HuH-7.5 (cell line): ENCODE data around the gene ZDHHC18.
A peak's percentile ranks its signal among the peaks of the same experiment; 100 is the strongest.
"Not testable (repeated sequence)": the region's sequence is repeated elsewhere in the genome, so short reads cannot be mapped to it uniquely, and the experiment has no call there.

ENCODE experiments used
- DNase-seq: peaks from one replicate; pipeline ENCODE4 v3.0.0; 2011; ENCODE audit warnings: low spot score

ZDHHC18 gene

DNA sequence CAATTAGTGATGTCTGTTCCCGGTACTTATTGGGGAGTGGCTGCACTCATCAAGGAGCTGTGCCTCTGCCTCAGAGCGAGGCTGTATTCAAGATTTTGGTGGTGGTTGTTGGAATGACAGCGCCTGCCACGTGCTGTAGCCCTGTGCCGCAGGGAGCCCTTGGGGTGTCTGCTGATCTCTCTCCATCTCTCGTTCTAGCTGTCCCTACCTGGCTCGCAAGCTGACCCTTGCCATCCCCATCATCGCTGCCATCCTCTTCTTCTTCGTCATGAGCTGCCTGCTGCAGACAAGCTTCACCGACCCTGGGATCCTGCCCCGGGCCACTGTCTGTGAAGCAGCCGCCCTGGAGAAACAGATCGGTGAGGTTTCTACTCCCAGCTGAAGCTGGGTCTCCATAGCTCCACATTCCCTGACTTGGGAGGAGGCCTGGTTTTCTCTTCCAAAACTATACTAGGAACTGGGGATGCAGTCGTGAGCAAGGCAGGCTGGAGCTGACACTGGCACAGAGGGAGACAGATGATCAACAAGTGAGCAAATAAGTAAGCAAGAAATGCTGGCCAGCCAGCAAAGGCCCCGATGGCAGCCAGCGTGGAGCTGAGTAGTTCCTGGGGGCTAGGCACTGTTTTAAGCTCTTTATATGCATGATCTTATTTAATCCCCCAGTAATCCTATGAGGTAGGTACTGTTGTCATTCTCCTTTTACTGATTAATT is 5.9 kb downstream of the ZDHHC18 start:
- DNase-seq: no peak

DNA sequence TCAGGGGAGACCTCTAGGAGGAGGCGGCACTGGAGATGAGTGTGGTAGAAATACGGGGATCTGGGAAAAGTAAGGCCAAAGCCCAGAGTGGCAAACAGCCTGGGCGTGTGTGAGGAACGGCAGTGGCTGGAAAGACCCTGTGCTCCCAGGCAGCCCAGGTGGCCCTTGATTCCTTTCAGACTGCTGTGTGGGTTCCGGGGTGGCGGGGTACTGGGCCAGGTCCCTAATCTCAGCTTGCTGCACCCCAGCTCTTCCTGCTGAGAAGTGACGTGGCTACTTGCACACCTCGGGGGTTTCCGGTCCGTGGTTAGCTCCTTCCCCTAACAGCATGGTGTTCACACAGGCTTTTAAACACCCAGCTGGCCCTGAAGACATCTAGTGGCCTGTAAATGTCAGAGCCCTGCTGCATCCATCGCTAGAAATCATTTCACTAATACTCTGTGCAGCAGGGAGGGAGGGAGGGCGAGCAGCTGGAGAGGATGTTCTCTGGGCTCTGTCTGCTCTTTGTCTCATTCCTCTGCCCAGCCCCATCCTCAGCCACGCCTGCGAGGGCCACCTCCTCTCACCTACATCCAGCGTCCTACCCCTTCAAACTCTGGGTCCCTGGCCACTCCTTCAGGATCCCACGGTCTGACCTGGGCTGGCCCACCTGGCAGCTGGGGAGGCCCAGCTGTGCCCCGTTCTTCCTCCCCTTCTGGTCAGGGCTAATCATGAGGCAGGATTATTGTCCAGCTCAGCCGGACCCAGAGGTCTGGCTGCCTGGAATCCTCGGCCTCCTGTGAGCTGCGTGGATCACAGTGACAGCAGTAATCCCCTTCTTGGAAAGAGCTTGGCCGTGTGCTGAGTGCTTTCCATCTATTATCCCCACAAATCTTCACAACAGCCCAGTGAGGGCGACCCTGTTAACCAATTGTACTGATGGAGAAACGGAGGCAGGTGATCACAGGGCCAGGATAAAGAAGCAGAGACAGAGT is 7.2 kb downstream of the ZDHHC18 start:
- DNase-seq: no peak

- DNase-seq: not testable (repeated sequence)
Measured at GRCh38 chr1:26837665-26838064, 11.2 kb downstream of the ZDHHC18 start.

DNA sequence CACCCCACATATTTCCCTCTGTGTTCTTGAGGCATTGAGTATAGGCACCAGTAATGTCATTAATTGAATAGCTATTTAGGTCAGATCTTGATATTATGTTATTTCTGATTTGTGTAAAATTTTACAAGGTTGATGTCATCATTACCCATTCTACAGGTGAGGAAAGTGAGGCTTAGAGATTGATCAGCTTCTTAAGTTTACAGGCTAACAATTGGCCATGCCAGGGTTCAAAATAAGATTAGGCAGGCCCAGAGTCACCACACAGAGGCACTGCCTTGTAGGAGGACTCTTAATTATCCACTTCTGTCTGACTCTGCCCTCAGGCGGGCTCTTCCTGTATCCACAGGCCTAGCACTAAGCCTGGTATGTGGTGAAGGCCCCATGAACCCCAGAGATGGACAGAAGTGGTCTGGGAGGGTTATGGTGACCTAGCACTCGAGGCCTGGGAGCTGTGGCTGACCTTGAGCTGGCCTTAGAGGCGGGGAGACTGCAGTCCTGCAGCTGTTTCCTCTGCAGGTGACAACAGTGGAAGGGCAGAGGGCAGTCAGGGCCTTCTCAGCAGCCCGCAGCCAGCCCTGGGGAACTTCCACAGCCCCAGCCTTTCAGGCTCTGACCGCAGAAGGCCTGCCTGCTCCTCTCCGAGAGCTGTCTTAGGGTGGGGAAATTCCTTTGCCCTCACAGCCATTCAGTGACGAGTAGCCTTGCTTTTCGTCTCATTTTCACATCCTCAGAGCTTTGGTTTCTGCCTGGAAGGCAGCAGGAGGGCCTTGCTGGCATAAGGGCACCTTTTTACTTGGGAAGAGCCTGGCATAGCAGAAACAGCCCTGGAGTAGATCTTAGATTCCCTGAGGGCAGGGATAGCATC is 12.2 kb downstream of the ZDHHC18 start:
- DNase-seq: no peak

GRCh38 chr1:26839339-26839722 is 12.8 kb downstream of the ZDHHC18 start:
- DNase-seq: no peak

GRCh38 chr1:26839779-26840178 is 13.3 kb downstream of the ZDHHC18 start:
- no peak for DNase-seq

DNA sequence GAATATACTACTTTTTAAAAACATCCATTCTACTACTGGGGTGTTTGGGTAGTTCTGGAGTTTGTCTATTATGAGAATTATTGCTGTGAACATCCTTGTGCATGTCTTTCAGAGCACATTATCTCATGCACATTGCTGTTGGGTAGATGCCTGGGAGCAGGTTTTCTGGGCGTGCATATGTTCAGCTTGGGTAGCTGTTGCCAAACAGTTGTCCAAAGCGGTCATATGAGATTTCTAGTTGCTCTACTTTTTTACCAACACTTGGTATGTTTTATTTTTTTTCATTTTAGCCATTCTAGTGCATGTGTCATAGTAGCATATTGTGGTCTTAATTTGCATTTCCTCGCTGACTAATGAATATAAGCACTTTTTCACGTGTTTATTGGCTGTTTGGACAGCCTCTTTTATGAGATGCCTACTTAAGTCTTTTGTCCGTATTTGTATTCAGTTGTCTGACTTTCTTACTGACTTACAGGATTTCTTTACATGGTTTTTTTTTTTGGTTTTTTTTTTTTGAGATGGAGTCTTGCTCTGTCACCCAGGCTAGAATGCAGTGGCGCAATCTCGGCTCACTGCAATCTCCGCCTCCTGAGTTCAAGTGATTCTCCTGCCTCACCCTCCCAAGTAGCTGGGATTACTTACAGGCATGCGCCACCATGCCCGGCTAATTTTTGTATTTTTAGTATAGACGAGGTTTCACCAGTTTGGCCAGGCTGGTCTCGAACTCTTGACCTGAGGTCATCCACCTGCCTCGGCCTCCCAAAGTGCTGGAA is 18.1 kb downstream of the ZDHHC18 start:
- no peak for DNase-seq

- not testable (repeated sequence) for DNase-seq
Measured at GRCh38 chr1:26847826-26848225, 21.3 kb downstream of the ZDHHC18 start.

DNA sequence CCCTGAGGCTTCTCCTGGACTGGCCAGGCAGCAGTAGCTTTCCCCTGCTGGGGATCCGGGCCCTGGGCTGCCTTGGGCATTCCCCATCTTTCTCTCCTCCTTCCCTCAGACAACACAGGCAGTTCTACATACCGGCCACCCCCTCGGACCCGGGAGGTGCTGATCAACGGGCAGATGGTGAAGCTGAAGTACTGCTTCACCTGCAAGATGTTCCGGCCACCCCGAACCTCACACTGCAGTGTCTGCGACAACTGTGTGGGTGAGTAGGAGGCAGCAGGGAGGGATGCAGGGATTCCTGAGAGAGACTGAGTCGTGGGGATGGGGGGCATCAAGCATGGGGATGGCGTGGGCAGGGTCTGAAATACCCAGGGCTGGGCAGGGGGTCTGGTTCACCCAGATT is 22.0 kb downstream of the ZDHHC18 start:
- DNase-seq: no peak

GRCh38 chr1:26848941-26849774 is 22.7 kb downstream of the ZDHHC18 start:
- DNase-seq: no peak

- DNase-seq: no peak
Measured at GRCh38 chr1:26851106-26851684, 24.7 kb downstream of the ZDHHC18 start.

DNA sequence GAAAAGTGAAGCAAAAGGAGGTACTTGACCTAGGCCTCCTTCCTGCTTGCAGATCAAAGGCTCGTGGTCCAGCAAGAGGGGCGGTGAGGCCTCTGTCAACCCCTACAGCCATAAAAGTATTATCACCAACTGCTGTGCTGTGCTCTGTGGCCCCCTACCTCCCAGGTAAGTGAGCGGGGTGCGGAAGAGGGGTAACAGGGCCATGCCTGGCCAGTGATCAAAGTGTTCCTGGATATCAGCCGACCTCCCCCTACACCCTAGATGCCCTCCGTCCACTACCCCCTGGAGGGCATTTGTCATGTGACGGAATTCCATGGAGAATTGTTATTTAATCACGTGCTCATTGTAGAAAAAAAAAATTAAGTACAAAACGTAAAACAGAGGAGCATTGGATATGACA is 26.2 kb downstream of the ZDHHC18 start:
- no peak for DNase-seq

DNA sequence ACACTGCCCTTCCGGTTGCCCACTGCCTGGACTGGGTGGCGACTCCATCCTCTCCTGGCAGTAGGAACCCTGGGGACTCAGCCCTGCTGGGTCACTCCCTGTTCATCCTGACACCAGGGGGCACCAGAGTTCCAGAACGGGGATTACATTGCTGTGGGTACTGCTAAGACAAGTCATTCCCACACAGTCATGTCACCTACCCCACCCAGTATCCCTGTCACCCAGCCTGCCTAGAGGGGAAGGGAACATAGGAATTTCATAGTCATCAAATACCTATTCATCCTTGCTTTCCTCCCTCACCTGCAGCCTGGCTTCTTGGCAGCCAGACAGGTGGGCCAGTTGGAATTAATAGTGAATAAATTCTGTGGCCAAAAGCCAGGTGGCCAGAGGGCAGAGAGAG is 26.7 kb downstream of the ZDHHC18 start:
- DNase-seq: peak; percentile 90

DNA sequence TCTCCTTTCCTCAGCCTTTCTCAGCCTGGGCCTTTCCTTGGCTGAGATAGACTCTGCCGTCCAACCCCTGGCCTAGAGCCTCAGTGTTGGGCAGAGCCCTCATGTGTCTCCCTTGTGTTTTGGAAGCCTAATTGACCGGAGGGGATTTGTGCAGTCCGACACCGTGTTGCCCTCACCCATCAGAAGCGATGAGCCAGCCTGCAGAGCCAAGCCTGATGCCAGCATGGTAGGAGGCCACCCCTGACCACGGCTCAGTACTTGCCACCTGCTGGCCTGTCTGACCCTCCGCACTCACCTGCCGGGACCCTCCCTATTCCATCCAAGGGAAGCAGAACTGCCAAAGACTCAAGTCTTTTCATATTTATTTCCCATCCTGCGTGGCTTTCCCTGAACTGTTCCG is 27.1 kb downstream of the ZDHHC18 start:
- DNase-seq: no peak

DNA sequence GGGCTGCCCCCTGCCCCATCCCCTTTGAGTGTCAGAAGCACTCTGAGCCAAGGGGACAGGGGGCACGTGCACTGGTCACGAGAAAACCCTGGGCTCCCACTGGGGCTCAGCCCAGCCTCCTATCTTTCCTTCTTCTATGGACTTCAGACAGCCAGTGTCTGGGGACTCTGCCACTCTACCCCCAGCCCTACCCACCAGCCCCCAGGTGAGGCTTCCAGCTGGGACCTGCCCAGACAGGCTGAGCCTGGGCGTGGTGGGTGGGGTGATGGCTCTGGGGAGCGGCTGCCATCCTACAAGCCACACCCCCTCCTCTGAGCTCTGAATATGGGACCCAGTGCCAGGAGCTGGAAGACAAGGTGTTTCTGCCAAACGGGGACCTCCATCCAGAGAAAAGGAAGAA is 28.4 kb downstream of the ZDHHC18 start:
- DNase-seq: no peak

- no peak for DNase-seq
Measured at GRCh38 chr1:26855636-26856035, 29.1 kb downstream of the ZDHHC18 start.

DNA sequence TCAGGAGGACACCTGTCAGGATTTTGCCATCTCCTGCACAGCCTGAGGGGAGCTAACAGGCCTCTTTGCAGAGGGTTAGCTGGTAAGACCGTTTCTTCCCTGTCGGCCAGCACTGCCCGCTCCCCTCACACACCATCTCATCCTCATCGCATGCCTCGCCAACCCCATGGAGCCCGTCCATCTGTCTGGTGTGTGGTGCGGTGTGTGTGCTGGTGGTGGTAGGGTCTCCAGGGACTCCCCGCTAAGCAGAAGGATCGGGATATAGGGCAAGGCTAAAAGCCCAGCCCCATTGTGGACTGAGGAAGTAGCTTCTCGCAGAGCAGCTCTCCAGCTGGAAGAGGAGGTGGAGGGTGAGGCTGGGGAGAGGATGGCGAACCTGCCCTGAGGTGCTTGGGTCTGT is 29.7 kb downstream of the ZDHHC18 start:
- DNase-seq: no peak

DNA sequence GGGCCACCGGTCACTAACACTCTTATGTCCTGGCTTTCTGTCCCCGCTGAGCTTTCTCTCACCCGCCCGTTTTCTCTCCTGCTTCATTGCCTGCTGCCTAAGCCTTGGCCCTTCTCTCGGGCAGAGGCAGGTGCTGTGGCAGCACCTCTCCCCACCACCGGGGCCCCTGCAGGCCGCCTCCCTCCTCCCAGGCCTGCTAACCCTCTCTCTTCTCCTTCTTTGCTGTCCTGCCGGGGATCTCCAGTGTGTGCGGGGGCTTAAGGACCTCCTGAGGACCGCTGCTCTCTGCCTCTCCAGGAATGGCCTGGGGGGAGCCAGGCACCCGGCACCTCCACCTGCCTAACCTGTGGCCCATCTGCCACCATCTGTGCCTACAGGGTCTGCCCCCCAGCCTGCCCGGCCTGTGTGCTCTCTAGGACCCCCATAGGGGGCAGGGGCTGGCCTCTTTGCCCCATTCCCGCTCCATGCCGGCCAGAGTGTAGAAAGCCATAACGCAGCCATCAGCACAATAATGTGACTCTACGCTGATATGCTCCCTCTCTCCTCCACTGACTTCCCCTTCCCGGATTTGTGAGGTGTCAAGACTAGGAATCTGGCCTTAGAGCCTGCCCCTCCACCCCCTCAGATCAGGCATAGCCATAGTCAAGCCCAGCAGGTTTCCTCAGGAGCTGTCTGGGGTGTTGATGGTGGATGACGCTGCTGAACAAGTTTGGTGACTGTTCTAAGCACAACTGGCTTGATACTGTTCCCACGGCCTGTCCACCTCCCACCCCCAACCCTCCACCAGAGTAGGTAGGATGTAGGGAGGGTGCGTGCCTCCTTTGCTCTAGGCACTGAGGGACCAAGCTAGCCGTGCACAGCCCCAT is 30.3 kb downstream of the ZDHHC18 start:
- DNase-seq: no peak

- DNase-seq: no peak
Measured at GRCh38 chr1:26857473-26858060, 31.1 kb downstream of the ZDHHC18 start.
